ENCODE data around the gene ZNF396.

ZNF396 gene

GRCh38 chr18:35379421-35379820 is 2.3 kb upstream of the ZNF396 start:
- DNase-seq = no peak

DNA sequence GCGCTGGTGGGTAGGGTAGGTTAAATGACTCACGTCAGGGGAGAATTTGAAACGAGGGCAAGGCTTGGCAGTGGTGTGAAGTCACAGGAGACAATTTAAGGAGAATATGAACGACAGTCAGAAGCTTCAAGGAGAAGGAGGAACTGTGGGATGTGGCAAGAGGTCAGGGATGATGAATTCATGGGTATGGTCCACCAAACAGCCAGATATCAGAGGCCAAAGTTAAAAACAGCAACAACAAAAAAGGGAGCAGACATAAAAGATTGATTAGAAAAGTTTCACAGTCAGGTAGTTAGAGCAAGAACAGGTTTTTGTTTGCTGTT is 1.4 kb upstream of the ZNF396 start:
- no peak for DNase-seq

- DNase-seq = no peak
Measured at GRCh38 chr18:35377875-35378573, 887 bp upstream of the ZNF396 start.

- peak; percentile 27 for DNase-seq
Measured at GRCh38 chr18:35376393-35376741, 770 bp downstream of the ZNF396 start.

DNA sequence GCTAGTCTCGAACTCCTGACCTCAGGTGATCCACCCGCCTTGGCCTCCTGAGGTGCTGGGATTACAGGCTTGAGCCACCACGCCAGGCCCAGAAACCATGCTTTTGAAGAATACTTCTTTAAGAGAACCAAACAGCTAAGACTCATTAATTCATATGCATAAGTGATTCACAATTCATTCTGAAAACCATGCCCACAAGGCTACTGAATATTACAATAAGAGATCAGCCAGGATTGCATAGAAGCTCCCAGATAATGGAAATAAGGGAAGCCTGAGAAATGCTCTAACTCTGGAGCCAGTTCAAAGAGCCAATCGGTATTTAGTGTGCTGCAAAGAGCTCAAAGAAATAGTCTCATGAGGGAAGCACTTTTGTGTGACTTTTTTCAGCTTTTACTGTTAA is 2.4 kb downstream of the ZNF396 start:
- DNase-seq = no peak

- no peak for DNase-seq
Measured at GRCh38 chr18:35371412-35372195, 5.5 kb downstream of the ZNF396 start.

- no peak for DNase-seq
Measured at GRCh38 chr18:35369126-35369525, 8.0 kb downstream of the ZNF396 start.

GRCh38 chr18:35368595-35368994 is 8.5 kb downstream of the ZNF396 start:
- DNase-seq = no peak

GRCh38 chr18:35362531-35362930 is 14.6 kb downstream of the ZNF396 start:
- no peak for DNase-seq

- DNase-seq = no peak
Measured at GRCh38 chr18:35361570-35362321, 15.4 kb downstream of the ZNF396 start.

DNA sequence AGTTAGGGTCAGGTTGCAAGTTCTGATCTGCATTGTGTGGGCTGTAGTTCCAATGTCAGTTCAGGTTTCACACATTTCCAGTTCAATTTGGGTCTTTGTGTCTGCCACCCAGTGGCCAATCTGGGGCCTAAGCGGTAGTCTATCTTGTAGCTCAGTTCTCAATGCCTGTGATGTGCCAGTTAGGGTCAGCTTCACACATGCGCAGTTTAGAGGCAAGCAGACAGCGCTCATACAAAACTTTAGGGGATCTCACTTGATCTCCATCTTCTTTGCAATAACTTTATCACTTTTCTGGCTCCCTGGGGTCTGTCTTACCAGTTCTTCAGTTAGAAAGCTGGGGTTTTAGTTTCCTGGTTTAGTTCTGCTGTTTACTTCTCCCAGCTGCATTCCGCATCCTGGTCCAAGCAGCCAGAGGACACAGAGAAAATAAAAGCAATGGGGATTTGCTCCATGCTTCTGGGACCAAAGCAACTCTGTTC is 22.0 kb downstream of the ZNF396 start:
- DNase-seq = peak; percentile 55

DNA sequence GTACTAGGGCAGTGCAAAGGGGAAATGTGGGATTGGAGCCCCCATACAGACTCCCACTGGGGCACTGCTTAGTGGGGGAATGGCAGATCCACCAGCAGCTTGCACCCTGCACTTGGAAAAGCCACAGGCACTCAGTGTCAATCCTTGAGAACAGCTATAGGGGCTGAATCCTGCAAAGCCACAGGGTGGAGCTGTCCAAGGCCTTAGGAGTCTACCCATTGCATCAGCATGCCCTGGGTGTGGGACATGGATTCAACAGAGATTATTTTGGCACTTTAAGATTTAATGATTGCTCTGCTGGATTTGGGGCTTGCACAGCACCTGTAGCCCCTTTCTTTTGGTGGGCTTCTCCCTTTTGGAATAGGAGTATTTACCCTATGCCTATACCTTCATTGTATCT is 24.4 kb downstream of the ZNF396 start:
- no peak for DNase-seq

DNA sequence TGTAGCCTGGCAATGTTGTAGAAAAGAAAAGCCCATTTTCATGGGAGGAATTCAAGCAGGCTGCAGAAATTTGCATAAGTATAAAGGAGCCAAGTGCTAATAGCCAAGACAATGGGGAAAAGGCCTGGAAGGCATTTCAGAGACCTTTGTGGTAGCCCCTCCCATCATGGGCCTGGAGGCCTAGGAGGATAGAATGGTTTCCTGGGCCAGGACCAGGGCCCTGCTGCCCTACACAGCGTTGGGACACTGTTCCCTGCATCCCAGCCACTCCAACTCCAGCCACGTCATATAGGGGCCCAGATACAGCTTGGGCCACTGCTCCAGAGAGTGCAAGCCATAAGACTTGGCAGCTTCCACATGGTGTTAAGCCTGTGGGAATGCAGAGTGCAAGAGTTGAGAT is 24.9 kb downstream of the ZNF396 start:
- DNase-seq = no peak

DNA sequence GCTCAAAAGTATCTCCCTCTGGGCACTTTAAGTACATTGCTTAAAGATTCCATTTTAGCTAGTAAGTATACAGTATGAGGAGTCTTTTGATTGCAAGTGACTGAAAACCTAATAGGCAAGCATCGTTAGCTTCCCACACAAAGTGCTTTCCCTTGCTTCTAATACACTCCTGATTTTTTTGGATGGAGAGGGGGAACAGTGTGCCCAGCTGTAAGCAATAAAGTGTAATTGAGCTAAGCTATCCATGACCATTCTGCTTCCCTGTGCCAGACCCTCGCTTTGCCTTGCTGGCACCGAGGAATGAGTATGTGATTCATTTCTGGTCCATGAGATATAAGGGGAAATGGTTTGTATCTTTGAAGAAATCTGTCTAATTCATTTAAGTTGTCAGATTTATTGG is 29.1 kb downstream of the ZNF396 start:
- no peak for DNase-seq

DNA sequence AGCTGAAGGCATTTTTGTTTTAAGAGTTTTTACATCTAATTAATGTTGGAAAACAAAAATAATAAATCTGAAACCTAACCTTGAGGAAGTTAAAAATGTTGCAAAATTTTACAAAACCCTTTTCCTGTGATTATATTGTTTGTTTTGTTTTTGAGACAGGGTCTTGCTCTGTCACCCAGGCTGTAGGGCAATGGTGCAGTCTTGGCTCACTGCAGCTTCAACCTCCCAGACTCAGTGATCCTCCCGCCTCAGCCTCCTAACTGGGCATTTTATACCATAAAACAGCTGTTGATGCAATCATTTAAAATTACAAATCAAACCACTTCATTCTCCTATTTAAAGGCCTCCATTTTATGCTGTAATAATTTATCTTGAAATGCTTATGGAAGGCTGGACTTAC is 31.2 kb downstream of the ZNF396 start:
- DNase-seq = no peak

DNA sequence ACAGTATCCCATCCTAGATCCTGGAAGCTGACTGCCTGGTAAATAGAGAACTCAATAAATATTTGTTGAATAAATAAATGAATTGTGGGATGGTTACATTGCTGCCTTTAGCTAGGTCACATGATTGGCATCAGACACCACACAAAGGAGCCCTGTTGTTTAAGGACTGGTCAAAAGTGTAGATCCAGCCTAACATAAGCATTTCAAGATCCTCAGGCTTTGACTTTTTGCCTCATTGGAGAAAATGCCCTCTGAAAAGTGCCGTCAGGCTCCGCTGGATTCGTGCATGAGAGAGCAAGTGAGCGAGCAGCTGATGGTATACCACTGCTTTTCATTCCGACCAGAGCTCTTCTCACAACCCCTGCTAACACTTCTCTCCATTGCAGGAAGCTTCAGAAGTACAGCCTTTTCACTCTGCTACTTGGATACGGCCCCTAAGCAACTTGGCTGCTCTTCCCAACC is 31.6 kb downstream of the ZNF396 start:
- no peak for DNase-seq

GRCh38 chr18:35344736-35345459 is 32.2 kb downstream of the ZNF396 start:
- DNase-seq = no peak

GRCh38 chr18:35343936-35344735 is 33.0 kb downstream of the ZNF396 start, which contains the start of gene ZNF24:
Gene ZNF24 (minus strand): TSS chr18:35344420. CDS start chr18:35340650, 3,770 bp downstream.
- DNase-seq = peak; percentile 87

DNA sequence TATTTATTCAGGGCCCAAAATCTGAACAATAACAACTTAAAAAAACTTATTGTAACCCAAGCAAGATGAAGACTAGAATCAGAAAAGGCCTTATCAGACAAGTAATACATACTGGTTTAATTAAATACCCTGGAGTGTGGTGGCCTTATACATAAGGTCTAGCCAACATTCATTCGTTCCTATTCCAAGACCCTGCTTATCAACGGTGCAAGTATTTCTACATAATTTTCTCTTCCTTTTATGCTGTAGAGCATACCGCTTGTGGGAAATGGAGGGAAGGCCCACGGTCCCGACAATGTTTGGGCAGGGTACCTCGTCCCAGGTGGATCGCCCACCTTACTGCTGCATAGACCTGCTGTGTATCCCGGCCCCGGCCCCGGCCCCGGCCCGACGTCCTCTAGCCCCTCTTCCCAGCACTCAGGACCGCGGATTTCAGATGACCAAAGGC is 33.6 kb downstream of the ZNF396 start:
- no peak for DNase-seq

DNA sequence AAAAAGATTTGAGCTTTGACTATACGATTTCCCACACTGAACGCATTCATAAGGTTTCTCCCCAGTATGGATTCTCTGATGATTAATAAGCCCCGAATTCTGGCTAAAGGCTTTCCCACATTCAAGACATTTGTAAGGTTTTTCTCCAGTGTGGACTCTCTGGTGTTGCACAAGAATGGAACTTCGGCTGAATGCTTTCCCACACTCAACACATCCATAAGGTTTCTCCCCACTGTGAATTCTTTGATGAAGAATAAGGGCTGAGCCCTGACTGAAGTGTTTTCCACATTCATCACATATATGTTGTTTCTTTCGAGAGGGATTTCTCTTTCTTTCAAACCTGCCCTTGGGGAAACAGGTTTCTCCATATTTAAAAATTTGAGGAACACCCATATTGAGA is 39.9 kb downstream of the ZNF396 start:
- DNase-seq = no peak

DNA sequence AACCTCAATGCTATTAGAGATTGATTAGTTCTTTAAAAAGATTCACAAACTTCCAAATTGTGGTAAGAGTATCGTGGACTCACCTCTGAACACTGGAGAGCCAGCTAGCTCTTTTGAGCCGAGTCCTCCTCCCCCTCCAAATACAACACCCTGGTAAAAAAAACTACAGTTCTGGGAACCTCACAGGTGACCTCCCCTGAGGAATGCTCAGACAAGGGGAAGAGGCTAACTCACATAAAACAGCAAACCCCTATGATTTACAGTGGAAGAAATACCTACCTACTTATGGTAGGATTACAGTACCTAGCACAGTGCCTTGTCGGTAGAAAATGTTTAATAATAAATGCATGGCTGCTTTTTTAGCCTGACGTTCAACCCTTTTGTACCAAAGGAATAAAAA is 41.3 kb downstream of the ZNF396 start:
- no peak for DNase-seq

DNA sequence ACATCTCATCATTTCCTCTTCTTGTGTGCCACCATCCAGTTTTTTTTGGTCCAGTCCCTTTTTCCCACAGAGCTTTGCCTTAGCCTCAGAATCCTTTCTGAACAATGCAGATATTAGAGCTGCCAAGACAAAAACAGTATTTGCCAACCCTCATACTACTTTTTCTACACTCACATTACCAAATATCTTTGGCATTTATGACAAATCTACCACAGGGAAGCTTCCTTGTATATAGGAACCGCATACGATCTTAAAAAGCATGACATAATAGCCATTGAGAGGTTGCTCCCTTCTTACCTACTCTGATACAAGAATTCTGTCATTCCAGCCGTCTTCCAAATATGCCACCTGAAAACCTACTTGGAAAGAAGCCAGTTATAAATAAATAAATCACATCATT is 42.3 kb downstream of the ZNF396 start:
- no peak for DNase-seq
